Right lobe of liver (tissue), 6 donors: ENCODE measurements around the gene SLC48A1. TPM values are rescaled to one million over a fixed set of nuclear protein-coding genes. Genes with fewer than 3 reads are reported as not detected.

Experiments
- ATAC-seq, 4 donors: fragments of 200-7000 bp; cut with Tn5 transposase; one replicate each; pipeline ENCODE4 v1.9.1; 2020; ENCODE audit warnings: mild to moderate bottlenecking in 4 of 4, moderate library complexity in 4 of 4
- DNase-seq, 3 donors: peaks; one replicate each; pipeline ENCODE4 v3.0.0-alpha.2; 2020
- H3K27ac ChIP-seq, 3 donors: fragments of 200-600 bp; one replicate each; pipeline ENCODE4 v1.8.0; 2022
- H3K27me3 ChIP-seq, 2 donors: fragments of 200-600 bp; one replicate each; pipeline ENCODE4 v1.8.0; 2022
- H3K36me3 ChIP-seq, 4 donors: fragments of 200-600 bp; sonication (generic) in 1 of 4; one replicate each; pipeline versions ENCODE4 v1.5.1 to v1.8.0; 2017 to 2022; ENCODE audit warnings: control low read depth in 1 of 4
- H3K4me1 ChIP-seq, 4 donors: fragments of 200-600 bp; sonication (generic) in 1 of 4; one replicate each; pipeline versions ENCODE4 v1.5.1 to v1.8.0; 2017 to 2022; ENCODE audit warnings: control low read depth in 1 of 4
- H3K4me3 ChIP-seq, 3 donors: fragments of 200-600 bp; one replicate each; pipeline ENCODE4 v1.8.0; 2022
- H3K9me3 ChIP-seq, 4 donors: fragments of 200-600 bp; sonication (generic) in 1 of 4; one replicate each; pipeline versions ENCODE4 v1.5.1 to v1.8.0; 2017 to 2022; ENCODE audit warnings: control low read depth in 1 of 4
- POLR2A ChIP-seq: fragments of 450-650 bp; IDR thresholded peaks from one replicate; pipeline ENCODE4 v1.6.1; 2017; ENCODE audit warnings: antibody characterized with exemption, mild to moderate bottlenecking
- WGBS: methylation state at CpG from one replicate; pipeline ENCODE4 v1.1.6; 2018; ENCODE audit warnings: low coverage, low lambda C conversion rate; ENCODE audit not compliant: insufficient coverage; ENCODE audit errors: missing lambda C conversion rate; 5-methylcytosine and 5-hydroxymethylcytosine counted together
- intact Hi-C, 2 donors: fragments of 100-400 bp; cut with DNase I; formaldehyde crosslinking; loops; one replicate each; pipeline versions ENCODE4 v1.11.2 to v1.14.1; 2022
- total RNA-seq, 6 experiments: library from RNA; depleted of rRNA in 2 of 6; stranded (reverse); fragments of >200 nt in 2 of 6; fragmentation: NEBNext Ultra II Directional in 3 of 6; extraction: Animal tissue kit (Norgen Biotek cat#: 25700) in 3 of 6; gene quantifications; one replicate each; pipeline versions ENCODE4 v1.1.0 to v1.2.4, GENCODE V29; 2016 to 2023
- TF ChIP-seq, protein P1 (sequence below), 4 donors: fragments of 200-600 bp in 3 of 4; fragments of 450-650 bp in 1 of 4; IDR thresholded peaks; one replicate each; pipeline versions ENCODE4 v1.5.1 to v1.8.0; 2016 to 2022; ENCODE audit warnings: antibody characterized with exemption in 4 of 4, mild to moderate bottlenecking in 2 of 4
- donor health status: DM: no; HTN: yes; CAD: no.
- donor health status: DM: no; HTN: no; CAD: no.
- donor health status: DM: no; HTN: no; CAD: no.
- donor health status: DM: no; HTN: yes; CAD: no.
- donor health status: DM: no; HTN: yes; CAD: no.

The SLC48A1 gene
- total RNA-seq, 6 experiments from 2014 or later: 12.4 to 20.4 (median 18.0) TPM

DNA sequence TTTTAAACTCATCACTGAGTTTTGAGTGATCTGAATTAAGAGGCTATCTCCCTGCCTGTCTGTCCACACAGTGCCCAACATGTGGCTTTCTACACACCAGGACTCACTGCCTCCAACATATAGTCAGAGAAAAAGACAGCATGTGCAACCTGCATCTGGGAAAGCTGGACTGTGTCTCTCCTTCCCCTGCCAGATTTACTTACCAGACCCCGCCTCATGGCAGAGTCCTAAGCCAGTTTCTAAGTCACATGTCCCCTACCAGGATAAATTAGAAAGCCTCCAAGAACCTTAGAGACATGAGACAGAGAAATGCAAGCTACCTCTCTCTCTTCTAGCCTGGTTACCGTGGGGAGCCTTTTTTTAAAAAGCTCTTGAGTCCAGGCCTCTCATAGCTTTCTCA lies 49.4 kb downstream of the SLC48A1 start:
- no peak for ATAC-seq
- Histone ChIP-seq H3K27me3 (no peaks in the 10 kb centered on the region), H3K4me3 (no peak overlapping the region), H3K4me1 (peaks cover 0 to 3% (median 0%) of the 10 kb centered on the region in 4 donors), H3K9me3 (no peaks in the 10 kb centered on the region), H3K36me3 (no peaks in the 10 kb centered on the region), H3K27ac (no peak overlapping the region)
- 94% methylated on average over 2 of the region's 2 CpGs for WGBS
- intact Hi-C loops: no loop called here
- TF ChIP-seq, protein P1, sequence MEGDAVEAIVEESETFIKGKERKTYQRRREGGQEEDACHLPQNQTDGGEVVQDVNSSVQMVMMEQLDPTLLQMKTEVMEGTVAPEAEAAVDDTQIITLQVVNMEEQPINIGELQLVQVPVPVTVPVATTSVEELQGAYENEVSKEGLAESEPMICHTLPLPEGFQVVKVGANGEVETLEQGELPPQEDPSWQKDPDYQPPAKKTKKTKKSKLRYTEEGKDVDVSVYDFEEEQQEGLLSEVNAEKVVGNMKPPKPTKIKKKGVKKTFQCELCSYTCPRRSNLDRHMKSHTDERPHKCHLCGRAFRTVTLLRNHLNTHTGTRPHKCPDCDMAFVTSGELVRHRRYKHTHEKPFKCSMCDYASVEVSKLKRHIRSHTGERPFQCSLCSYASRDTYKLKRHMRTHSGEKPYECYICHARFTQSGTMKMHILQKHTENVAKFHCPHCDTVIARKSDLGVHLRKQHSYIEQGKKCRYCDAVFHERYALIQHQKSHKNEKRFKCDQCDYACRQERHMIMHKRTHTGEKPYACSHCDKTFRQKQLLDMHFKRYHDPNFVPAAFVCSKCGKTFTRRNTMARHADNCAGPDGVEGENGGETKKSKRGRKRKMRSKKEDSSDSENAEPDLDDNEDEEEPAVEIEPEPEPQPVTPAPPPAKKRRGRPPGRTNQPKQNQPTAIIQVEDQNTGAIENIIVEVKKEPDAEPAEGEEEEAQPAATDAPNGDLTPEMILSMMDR (IDR thresholded peaks at IDR 0.05): no peak
- no peak for TF ChIP-seq POLR2A
- DNase-seq: peak in 1 of 3 donors; percentile 6

DNA sequence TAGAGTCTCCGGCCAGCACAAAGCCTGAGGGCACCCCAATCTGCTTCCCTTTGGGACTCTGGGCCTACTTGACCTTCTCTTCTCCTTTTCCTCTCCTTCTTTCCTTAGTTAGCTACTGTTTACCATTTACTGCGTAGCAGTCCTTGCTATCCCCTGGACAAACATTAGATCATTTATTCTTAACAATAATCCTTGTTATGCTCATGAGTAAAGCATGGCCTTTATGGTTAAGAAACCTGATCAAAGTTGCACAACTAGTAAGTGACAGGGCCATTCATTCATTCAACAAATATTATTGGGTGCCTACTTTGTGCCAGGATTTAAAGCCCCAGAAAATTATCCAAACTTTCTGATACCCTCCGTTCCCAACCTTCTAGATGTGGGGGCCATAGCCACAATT lies 49.8 kb downstream of the SLC48A1 start:
- Histone ChIP-seq H3K27me3 (no peaks in the 10 kb centered on the region), H3K4me1 (peaks cover 0 to 3% (median 0%) of the 10 kb centered on the region in 4 donors), H3K36me3 (no peaks in the 10 kb centered on the region), H3K27ac (no peak overlapping the region), H3K4me3 (no peak overlapping the region), H3K9me3 (no peaks in the 10 kb centered on the region)
- intact Hi-C loops: no loop called here
- WGBS: 94% methylated on average over 3 of the region's 3 CpGs
- DNase-seq (no peak), ATAC-seq (no peak)
- TF ChIP-seq, protein P1 (IDR thresholded peaks at IDR 0.05): no peak
- no peak for TF ChIP-seq POLR2A

DNA sequence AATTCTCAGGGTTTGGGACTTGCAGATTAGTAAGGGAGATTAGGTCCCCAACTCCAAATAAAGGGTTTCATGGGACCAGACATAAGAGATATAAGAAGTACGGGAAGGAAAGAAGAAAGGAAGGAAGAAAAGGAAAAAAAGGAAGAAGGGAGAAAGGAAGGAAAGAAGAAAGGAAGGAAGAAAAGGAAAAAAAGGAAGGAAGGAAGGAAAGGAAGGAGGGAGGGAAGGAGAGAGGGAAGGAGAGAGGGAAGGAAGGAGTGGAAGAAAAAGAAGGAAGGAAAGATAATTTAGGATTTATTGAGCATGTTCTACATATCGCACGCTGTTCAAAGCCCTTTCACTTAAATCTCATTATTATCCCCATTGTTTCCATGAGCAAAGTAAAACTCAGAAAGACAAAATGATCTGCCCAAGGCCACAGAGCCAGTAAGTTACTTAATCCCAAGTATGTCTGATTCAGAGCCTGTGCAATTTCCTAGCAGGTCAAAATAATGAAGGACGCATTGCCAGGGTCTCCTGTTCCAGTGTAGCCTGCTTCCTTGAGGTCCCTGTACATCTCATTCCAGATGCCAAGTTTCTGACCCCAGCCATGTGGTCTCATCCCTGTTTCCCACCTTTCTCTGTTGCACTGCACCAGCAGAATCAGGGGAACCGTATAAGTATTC lies 50.5 kb downstream of the SLC48A1 start:
- no peaks in the 10 kb centered on the region for H3K36me3 ChIP-seq
- no peak overlapping the region for H3K27ac ChIP-seq
- H3K4me3 ChIP-seq: no peak overlapping the region
- ATAC-seq (no peak), DNase-seq (no peak)
- no peak for TF ChIP-seq POLR2A
- TF ChIP-seq, protein P1 (IDR thresholded peaks at IDR 0.05): no peak
- no peaks in the 10 kb centered on the region for H3K9me3 ChIP-seq
- 82% methylated on average over 5 of the region's 5 CpGs for WGBS
- intact Hi-C loops: no loop called here
- peaks cover 0 to 3% (median 0%) of the 10 kb centered on the region in 4 donors for H3K4me1 ChIP-seq
- no peaks in the 10 kb centered on the region for H3K27me3 ChIP-seq

DNA sequence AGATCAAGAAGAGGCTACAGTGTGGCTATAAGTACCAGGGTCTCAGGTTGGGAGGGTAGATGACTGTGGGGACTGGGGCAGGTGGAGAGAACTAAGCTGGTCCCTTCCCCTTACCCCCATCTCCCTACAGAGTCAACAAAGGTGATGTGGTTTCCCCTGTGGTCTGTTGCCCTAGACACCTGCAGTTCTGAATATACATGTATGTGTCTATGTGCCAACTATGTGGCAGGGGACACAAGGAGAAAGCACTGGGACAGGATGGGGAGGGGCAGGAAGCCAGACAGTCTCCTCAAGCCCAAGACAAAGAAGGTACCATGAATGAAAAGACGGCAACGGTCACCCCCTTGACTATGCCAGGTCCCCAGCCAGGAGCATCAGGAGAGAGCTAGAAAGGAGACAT lies 51.2 kb downstream of the SLC48A1 start:
- TF ChIP-seq, protein P1 (IDR thresholded peaks at IDR 0.05): no peak
- no peak for TF ChIP-seq POLR2A
- WGBS: 75% methylated on average over 2 of the region's 2 CpGs

More for the DNA sequence above, 51.2 kb downstream of the SLC48A1 start:
- ATAC-seq (no peak), DNase-seq (no peak)
- intact Hi-C loops: no loop called here
- Histone ChIP-seq H3K27ac (no peak overlapping the region), H3K4me1 (peaks cover 0 to 3% (median 0%) of the 10 kb centered on the region in 4 donors), H3K36me3 (no peaks in the 10 kb centered on the region), H3K4me3 (no peak overlapping the region), H3K27me3 (no peaks in the 10 kb centered on the region), H3K9me3 (no peaks in the 10 kb centered on the region)
